GM12872 (cell line): ENCODE results near the gene LARP6.

Source experiments
- TF ChIP-seq, protein P1 (sequence below): IDR thresholded peaks from 3 replicates; pipeline ENCODE4 v1.5.1; 2011; ENCODE audit warnings: low read depth, mild to moderate bottlenecking, low read length, moderate library complexity; ENCODE audit not compliant: insufficient read depth

The LARP6 gene

DNA sequence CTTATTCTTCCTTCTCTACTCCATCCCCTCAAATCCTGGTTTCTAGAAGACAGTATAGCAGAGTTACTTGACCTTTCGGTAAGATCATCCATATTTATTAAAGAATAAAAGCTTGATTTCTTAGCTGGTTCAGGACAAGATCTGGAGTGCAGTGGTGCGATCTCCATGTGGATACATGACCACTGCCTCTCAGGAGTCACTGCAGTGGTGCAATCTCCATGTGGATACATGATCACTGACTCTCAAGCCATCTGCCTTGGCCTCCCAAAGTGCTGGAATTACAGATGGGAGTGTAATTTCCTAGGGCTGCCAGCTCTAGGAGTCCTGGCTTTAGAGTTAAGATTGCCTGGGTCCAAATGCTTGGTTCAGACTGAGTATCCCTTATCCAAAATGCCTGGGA lies 16.5 kb downstream of the LARP6 start:
- TF ChIP-seq, protein P1, sequence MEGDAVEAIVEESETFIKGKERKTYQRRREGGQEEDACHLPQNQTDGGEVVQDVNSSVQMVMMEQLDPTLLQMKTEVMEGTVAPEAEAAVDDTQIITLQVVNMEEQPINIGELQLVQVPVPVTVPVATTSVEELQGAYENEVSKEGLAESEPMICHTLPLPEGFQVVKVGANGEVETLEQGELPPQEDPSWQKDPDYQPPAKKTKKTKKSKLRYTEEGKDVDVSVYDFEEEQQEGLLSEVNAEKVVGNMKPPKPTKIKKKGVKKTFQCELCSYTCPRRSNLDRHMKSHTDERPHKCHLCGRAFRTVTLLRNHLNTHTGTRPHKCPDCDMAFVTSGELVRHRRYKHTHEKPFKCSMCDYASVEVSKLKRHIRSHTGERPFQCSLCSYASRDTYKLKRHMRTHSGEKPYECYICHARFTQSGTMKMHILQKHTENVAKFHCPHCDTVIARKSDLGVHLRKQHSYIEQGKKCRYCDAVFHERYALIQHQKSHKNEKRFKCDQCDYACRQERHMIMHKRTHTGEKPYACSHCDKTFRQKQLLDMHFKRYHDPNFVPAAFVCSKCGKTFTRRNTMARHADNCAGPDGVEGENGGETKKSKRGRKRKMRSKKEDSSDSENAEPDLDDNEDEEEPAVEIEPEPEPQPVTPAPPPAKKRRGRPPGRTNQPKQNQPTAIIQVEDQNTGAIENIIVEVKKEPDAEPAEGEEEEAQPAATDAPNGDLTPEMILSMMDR = no peak

DNA sequence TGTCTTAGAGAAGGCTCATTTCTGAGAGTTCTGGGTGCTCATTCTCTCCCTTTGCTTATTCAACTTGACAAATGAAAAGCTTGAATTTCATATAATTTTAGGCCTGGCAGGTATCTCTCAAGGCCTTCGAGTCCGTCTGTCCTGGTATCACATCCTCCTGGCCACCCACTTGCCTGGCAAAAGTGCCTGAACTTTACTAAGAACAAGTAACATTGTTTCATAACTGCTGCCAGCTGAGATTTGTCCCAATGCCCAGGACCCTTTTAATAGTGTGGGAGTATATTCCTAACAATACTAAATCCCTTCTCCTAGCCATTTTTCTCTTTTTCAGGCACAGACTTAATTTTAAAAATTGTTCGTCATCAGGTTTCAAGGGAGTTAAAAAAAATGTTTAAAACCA lies 18.1 kb downstream of the LARP6 start:
- TF ChIP-seq, protein P1 = no peak

DNA sequence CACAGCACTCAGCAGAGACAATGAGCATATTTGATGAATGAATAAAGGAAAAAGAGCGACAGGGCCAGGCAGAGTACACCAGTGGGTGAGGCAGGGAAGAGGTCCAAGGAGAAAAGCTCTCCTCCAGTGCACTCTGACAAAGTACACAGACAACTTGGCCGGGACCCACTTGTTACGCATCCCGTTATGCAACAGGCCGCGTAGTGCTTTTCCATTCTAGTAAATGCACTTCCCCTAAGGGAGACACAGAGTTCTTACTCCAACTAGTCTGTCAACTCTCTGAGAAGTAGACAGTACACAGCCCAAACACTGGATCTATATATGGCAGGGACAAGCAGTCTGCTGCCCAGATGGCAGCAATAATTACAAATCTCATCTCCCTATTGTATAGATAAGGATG lies 18.5 kb downstream of the LARP6 start:
- TF ChIP-seq, protein P1 = no peak

DNA sequence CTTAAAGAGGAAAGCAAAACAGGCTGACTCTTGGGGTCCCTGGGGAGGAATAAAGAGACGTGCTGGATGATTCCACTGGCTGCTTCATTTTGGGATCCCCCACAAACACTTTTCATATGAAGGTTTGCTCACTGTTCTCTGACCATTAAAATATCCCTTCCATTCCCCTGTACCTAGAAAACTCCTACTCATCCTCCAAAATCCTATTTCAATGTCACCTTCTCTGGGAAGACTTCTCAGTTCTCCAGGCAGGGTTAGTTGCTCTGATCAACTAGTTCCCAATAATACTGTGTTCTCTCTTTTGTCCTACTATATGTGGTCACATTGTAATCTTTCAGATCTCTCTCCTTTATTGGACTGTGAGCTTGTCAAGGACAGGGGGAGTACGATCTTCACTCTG lies 19.0 kb downstream of the LARP6 start:
- TF ChIP-seq, protein P1 = no peak

DNA sequence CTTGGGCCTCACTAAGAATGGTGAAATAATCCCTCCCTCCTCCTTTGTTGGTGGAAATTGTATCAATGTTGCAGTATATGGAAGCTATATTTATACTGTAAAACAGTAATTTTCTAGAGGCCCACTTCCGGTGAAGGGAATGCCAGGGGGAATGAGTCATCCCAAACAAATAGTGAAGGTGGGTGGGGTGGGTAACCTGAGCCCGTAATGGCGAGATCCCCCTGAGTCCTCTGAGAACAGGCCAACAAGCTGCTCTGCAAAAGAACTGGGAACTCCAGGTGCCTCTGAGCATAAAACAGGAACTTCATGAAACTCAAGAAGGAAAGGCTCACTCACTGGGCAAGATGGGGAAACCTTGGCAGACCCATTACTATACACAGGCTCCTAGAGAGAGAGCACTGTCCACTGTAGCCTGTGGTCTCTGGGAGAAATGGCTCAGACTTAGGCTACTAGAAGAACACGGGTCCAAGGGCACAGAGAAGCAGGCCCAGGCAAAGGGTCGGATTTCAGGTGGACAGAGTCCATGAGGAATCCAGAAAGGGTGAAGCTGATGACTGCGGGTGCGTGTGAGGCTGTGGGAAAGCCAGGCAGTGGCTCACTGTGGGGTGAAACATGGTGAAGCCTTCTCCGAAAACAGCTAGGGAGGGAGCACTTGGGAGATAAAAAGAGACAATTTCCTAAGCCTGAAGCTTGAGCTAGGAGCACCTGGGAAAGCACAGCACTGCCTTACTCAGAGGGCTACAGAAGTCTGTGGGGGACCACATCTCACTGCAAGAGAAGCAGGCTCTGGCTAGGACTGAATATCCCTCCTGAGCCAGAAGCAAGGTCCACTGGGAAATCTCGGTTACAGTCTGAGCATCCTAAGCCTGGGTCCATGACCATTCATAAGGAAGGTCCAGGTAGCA lies 19.8 kb downstream of the LARP6 start:
- TF ChIP-seq, protein P1 = no peak

DNA sequence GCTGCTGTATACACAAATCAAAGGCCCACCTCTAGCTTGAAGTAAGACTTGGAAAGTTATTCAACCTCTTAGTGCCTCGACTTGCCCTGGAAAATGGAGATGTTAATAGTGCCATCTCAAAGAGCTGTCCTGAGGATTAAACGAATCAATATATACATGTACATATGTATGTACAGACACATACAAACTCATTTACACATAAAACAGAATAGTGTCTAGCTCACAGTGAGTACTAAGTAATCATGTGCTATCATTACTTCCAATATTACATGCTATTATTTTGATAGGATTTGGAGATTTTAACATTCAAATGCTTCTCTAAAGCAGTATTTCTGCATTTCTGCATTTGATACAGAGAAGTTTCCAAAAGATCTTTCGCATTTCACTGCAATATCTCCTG lies 20.5 kb downstream of the LARP6 start:
- TF ChIP-seq, protein P1 = no peak

DNA sequence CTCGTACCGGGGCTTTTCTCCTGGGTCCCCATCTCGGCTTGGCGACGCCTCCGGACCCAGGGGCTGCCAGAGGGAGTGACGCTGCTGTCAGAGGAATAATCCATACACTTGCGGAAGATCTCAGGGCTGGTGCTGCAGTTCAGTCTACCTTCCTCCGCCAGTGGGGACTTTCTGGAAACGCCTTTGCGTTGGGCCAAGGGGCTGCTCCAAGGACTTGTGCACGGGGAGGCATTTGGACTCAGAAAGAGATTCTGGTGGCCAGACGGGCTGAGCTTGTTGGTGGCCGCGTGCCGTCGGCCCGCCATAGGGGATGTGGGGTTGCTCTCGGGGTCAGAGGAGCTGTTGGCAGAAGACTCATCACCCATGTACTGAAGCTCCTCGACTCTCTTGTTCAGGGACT lies 21.8 kb downstream of the LARP6 start:
- TF ChIP-seq, protein P1 = no peak
